ENCODE data around the gene ACER2. TPM values are rescaled to one million over a fixed set of nuclear protein-coding genes. Genes with fewer than 3 reads are reported as not detected.

ACER2 gene
- total RNA-seq, 4 donors from 2014 or later = 10.0 to 21.4 (median 18.4) TPM

DNA sequence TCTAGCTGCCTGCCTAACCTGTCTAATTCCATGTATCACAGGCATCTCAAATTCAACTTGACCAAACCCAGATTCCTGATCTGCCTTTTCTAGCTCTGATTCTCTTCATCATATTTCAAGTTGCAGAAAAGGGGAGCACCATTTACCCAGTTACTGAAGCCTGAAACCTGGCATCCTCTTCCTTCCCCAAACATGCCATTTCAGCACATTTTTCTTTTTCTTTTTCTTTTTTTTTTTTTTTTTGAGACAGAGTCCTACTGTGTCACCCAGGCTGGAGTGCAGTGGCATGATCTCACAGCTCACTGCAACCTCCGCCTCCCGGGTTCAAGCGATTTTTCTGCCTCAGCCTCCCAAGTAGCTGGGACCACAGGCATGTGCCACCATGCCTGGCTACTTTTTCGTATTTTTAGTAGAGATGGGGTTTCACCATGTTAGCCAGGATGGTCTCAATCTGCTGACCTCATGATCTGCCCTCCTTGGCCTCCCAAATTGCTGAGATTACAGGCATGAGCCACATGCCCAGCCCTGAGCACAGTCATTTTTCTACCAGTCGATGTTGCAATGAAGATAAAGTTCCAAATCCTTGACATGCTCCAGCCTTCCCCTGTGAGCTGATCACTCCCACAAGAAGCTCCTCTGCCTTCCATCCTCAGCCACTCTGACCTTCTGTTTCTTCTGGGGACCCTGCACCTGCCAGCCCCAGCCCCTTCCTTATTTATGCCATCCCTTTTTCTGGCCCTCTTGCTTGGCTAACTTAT, 32.2 kb downstream of the ACER2 start:
- TF ChIP-seq, protein P1, sequence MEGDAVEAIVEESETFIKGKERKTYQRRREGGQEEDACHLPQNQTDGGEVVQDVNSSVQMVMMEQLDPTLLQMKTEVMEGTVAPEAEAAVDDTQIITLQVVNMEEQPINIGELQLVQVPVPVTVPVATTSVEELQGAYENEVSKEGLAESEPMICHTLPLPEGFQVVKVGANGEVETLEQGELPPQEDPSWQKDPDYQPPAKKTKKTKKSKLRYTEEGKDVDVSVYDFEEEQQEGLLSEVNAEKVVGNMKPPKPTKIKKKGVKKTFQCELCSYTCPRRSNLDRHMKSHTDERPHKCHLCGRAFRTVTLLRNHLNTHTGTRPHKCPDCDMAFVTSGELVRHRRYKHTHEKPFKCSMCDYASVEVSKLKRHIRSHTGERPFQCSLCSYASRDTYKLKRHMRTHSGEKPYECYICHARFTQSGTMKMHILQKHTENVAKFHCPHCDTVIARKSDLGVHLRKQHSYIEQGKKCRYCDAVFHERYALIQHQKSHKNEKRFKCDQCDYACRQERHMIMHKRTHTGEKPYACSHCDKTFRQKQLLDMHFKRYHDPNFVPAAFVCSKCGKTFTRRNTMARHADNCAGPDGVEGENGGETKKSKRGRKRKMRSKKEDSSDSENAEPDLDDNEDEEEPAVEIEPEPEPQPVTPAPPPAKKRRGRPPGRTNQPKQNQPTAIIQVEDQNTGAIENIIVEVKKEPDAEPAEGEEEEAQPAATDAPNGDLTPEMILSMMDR (IDR thresholded peaks at IDR 0.05) = no peak
- TF ChIP-seq POLR2A (IDR thresholded peaks at IDR 0.05) = no peak
- intact Hi-C loops (cut with DNase I; ENCODE audit: low total_unique reads) = no loop called here
- H3K4me3 ChIP-seq (ENCODE audit: low read depth, poor library complexity, severe bottlenecking) = no peak overlapping the region
- 87 to 92% methylated on average over 5 of the region's 5 CpGs for WGBS, 2 donors
- no peak for DNase-seq (ENCODE audit: low spot score in 2 of 2)

DNA sequence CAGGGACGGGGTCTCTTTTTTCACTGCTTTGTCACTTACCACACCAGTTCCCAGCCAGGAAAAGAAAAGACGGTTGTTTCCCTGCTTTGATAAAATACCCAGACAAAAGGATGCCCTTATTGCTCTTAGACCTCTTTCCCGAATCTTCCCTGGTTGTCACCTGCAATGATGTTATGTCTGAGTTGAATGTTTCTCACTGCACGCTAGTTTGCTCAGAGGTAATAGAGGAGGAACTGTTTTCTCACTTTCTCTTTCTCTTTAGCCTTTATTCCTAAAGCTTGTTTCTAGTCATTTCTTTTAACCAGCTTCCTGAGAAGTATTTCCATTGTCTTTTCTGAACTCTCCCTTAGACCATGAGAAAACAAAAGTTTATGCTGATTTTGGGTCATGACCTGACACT, 32.9 kb downstream of the ACER2 start:
- H3K4me3 ChIP-seq (ENCODE audit: low read depth, poor library complexity, severe bottlenecking) = no peak overlapping the region
- intact Hi-C loops (cut with DNase I; ENCODE audit: low total_unique reads) = no loop called here

DNA sequence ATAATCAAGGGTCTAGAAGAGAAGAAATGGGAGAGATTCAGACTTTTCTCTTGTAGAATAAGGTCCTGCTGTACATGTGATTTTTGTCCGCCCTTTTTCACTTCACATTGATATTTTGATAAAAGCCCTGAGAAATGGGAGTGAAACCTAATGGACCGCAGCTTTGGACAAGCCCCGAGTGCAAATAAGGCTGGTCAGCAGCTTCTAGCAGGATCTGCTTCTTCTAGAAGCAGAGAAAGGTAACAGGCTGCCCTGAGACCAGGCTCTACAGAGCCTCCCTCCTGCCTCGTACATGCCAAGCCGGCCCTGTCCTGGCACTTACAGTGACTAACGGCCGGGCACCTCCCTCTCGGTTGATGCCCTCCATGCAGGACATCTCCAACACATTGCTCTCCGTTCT, 33.4 kb downstream of the ACER2 start:
- DNase-seq (ENCODE audit: low spot score in 2 of 2) = no peak
- TF ChIP-seq, protein P1 (IDR thresholded peaks at IDR 0.05) = no peak
- no peak for TF ChIP-seq POLR2A (IDR thresholded peaks at IDR 0.05)
- intact Hi-C loops (cut with DNase I; ENCODE audit: low total_unique reads) = no loop called here
- no peak overlapping the region for H3K4me3 ChIP-seq (ENCODE audit: low read depth, poor library complexity, severe bottlenecking)
- WGBS, 2 donors = 91 to 93% methylated on average over 9 of the region's 9 CpGs

More for the DNA sequence above, 32.9 kb downstream of the ACER2 start:
- WGBS, 2 donors = 72 to 78% methylated on average over 4 of the region's 4 CpGs
- no peak for DNase-seq (ENCODE audit: low spot score in 2 of 2)
- TF ChIP-seq, protein P1 (IDR thresholded peaks at IDR 0.05) = no peak
- no peak for TF ChIP-seq POLR2A (IDR thresholded peaks at IDR 0.05)

DNA sequence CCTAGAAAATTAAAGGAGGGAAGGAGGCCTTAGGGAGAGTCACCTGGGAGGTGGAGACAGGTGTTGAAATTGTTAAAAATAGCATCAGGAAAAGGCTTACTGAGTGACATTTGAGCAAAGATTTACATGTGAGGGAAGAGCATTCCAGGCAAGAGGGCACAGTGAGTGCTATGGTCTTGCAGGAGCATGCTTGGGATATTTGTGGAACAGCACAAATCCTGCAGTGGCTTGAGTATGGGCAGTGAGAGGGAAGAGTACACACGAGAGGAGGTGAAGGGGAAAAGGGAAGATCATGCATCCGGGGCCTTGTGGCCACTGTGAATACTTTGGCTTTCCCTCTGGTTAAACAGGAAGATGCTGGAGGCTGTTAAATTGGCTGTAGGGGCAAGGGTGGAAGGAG, 36.6 kb downstream of the ACER2 start:
- intact Hi-C loops (cut with DNase I; ENCODE audit: low total_unique reads) = no loop called here
- no peak for DNase-seq (ENCODE audit: low spot score in 2 of 2)
- H3K4me3 ChIP-seq (ENCODE audit: low read depth, poor library complexity, severe bottlenecking) = no peak overlapping the region
- no peak for TF ChIP-seq POLR2A (IDR thresholded peaks at IDR 0.05)
- TF ChIP-seq, protein P1 (IDR thresholded peaks at IDR 0.05) = no peak
- 82 to 91% methylated on average over 2 of the region's 2 CpGs for WGBS, 2 donors

DNA sequence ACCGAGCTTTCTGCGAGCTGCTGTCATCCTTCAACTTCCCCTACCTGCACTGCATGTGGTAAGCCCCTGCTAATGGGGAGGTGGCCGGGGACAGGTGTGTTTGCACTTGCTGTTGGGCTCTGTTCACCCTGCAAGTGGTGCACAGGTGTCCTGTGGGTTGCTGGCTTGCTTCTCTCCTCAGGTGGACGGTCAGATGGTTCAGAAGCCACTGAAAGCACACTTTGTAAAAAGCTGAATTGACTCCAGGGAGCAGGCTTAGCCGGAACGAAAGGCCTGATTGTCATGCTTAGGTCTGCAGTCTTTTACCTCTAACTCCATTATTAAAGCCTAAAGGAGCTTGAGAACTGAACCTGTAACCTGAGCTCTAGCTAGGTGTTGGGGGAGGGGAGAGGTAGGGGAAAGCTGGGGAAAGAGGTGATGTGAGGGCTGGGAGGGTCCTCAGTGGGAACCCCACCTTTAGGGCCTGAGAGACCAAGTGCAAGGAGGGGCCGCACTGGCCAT, 37.6 kb downstream of the ACER2 start:
- no peak overlapping the region for H3K4me3 ChIP-seq (ENCODE audit: low read depth, poor library complexity, severe bottlenecking)
- DNase-seq (ENCODE audit: low spot score in 2 of 2) = no peak
- TF ChIP-seq, protein P1 (IDR thresholded peaks at IDR 0.05) = no peak
- WGBS, 2 donors = 91 to 93% methylated on average over 7 of the region's 7 CpGs
- intact Hi-C loops (cut with DNase I; ENCODE audit: low total_unique reads) = no loop called here

Data from lower leg skin (tissue), 4 donors.